HG03135 (cell line): ENCODE data around the gene FRMD6.
"Not testable (repeated sequence)": the region's sequence is repeated elsewhere in the genome, so short reads cannot be mapped to it uniquely, and the experiment has no call there.

Source experiments
- ATAC-seq: cut with Tn5 transposase; IDR thresholded peaks from one replicate; pipeline ENCODE4 v1.9.1; 2021; ENCODE audit warnings: mild to moderate bottlenecking, moderate library complexity; ENCODE audit not compliant: unreplicated experiment

Gene FRMD6

DNA sequence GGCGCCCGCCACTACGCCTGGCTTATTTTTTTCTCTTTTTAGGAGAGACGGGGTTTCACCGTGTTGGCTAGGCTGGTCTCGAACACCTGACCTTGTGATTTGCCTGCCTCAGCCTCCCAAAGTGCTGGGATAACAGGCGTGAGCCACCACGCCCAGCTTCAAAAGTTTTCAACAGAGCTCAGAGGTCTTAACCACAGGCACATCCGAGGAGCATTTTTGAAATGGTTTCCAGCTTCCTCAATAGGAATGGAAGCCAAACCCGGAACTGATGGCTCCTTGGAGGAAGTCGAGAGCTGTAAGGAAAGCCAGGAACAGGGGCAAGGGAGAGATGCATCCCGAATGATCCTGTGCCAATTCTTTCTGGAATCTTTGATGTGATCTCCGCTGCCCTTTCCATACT lies 114.0 kb downstream of the FRMD6 start:
- ATAC-seq: not testable (repeated sequence)

DNA sequence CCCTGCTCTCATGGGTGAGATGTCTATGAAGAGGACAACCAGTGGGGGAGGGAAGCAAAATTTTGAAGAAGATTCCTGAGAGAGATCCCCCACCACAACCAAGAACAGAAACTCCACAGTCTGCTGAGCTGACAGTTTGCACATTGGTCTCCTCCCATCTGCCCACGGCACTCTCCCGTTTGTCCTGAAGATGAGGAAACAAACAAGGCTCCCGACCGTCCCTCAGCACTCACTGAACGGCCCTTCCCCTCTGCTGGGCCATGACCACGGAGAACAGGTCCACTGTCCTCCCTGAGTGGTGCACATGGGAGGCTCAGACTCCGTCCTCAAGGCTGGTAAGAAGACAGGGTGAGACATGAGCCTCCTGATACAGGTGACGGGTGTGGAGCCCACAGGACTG lies 114.9 kb downstream of the FRMD6 start:
- ATAC-seq: not testable (repeated sequence)

DNA sequence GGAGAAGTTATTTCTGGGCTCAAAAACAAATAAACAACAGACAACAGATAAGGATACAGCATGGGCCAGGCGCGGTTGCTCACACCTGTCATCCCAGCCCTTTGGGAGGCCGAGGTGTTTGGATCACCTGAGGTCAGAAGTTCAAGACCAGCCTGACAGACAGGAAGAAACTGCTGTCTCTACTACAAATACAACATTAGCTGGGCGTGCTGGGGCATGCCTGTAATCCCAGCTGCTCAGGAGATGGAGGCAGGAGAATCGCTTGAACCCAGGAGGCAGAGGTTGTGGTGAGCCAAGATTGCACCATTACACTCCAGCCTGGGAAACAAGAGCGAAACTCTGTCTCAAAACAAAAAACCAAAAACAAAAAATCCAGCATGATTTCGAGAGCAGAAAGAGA lies 117.6 kb downstream of the FRMD6 start:
- not testable (repeated sequence) for ATAC-seq

DNA sequence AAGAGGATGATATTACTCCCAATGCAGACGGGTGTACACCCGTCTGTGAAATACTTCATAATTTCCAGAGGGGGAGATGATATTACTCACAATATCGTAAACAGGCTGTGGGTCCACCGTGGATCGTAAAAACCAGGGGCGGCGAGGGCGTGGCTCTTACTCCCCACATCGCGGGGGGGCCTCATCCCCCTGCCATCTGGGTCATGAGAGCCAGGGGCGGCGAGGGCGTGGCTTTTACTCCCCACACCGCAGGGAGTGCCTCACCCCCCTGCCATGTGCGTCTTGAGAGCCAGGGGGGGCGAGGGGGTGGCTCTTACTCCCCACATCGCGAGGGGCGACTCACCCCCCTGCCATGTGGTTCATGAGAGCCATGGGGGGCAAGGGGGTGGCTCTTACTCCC lies 122.5 kb downstream of the FRMD6 start:
- ATAC-seq: no peak

DNA sequence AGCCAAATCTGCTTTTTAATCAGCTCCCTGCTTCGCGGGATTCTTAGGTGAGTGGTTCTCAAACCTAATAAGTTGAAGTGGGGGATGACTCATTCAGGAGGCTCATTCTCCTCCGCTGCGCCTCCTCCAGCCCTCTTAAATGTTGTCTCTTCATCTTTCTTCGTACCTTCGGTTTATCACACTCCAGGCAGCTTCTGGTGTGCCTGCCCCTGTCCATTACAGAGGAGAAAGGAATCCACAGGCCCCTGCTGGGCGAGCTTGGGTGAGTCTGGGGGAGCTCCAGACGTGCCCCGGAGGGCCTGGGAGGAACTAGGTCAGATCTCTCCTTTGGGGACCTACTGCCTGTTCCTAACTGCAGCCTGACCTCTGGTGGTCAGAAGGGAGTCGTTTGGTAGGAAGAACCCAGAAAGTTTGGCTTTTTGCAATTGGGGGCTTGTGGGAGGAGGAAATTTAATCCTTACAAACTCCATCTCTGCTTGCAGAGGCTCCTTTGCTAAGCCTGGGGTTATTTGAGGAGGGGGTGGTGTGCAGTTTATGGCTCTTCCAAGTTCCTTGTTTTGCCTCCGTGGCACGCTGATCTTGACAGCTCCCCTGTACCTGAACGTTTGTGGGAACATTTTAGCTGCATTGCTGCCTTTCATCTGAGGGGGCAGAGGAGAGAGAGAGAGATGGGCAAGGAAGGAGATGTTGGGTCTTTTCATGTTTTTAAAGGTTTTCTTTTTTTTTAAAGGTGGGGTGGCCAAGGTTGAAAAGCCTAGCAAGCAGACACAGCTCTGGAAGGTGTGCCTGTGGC lies 124.6 kb downstream of the FRMD6 start:
- ATAC-seq: no peak

DNA sequence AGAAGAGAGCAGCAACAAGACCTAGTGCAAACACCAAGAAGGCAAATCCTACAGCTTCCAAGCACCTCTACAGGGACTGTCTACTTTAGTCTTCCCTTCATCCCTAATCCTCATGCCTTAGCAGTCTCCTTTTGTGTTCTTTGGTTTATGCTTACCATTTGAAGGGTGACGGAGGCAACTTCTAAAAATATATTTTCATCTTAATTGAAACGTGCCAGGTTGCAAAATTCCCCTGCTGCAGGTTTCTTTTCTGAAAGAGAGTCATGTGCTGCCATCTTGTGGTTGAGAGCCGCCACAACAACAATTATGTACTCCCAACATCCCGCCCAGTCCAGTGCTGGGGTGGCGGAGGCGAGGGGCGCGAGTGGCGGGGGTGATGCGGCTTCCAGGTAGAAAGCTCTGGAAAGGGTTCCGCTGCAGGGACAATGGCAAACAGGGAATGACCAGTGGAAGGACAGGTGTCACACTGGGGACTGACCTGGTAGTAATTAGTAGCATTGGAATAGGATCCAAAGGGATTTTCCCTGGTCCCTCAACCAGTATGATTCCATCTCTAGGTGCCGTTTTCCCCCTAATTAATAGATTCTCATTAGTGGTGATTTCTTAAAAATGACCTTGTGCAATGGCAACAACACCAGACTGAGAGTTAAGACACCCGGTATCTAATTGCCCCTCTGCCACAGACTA lies 128.4 kb downstream of the FRMD6 start:
- ATAC-seq: no peak
